Heart left ventricle (tissue), 13 donors: ENCODE data around the gene MUSK.

Source experiments
- POLR2A ChIP-seq, 2 donors: fragments of 450-650 bp; IDR thresholded peaks; one replicate each; pipeline ENCODE4 v1.6.1; 2017; ENCODE audit warnings: antibody characterized with exemption in 2 of 2, mild to moderate bottlenecking in 2 of 2, moderate library complexity in 2 of 2
- TF ChIP-seq, protein P1 (sequence below), 12 donors: fragments of 200-600 bp; sonication (generic) in 4 of 12; IDR thresholded peaks; one replicate each; pipeline versions ENCODE4 v1.5.0 to v1.8.0; 2018 to 2022; ENCODE audit warnings: antibody characterized with exemption in 12 of 12, mild to moderate bottlenecking in 5 of 12
- donor health status: ischemic (EF 13 %, LVEDD 7.1; RV severe dilation, severe dysfunction).
- donor health status: DM: no; HTN: yes; CAD: no.
- donor health status: DM: no; HTN: no; CAD: no.
- donor health status: ischemic (EF 25% LVEDD 6.9; RV normal size, moderate dysfunction).
- donor health status: ischemic (EF 25% LVEDD 5.7; RV mildly dilated, moderate dysfunction).
- donor health status: ischemic (EF 35%, LVEDD 5.7; RV mildly dilated, moderate dysfunction).
- donor health status: nonischemic (EF 11% LVEDD 7.7; RV severe dilation, severe dysfunction).
- donor health status: DM: yes; HTN: yes; CAD: no.
- donor health status: PGD.
- donor health status: ischemic (EF 29% LVEDD 5.4; RV normal size, mild dysfunction).
- donor health status: nonischemic (EF 23%, LVEDD 6.1; RV moderate dilation, normal function).

DNA sequence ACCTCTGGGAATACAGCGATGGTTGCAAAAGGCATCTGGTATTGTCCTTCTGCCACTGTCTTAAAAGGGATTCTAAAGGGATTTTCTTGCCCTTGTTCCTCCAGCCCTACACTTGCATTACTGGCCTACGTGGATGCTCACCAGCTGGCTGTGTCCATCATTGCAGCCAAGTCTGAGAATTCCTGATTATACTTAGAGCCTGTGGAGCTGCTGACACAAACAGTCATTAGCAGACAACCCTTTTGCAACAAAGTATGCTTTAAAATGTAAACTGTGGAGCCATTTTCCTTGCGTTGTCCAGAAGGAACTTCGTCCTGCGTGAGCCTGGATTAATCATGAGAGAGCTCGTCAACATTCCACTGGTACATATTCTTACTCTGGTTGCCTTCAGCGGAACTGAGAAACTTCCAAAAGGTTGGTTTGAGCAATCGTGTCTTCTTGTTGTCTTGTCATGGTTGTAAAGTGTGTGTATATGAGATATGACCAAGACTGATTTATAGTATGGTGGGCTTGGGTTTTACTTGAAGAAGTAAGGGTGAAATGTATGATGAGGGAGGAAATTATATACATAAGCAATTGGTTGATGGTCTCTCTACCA lies at the start of gene MUSK:
- TF ChIP-seq, protein P1, sequence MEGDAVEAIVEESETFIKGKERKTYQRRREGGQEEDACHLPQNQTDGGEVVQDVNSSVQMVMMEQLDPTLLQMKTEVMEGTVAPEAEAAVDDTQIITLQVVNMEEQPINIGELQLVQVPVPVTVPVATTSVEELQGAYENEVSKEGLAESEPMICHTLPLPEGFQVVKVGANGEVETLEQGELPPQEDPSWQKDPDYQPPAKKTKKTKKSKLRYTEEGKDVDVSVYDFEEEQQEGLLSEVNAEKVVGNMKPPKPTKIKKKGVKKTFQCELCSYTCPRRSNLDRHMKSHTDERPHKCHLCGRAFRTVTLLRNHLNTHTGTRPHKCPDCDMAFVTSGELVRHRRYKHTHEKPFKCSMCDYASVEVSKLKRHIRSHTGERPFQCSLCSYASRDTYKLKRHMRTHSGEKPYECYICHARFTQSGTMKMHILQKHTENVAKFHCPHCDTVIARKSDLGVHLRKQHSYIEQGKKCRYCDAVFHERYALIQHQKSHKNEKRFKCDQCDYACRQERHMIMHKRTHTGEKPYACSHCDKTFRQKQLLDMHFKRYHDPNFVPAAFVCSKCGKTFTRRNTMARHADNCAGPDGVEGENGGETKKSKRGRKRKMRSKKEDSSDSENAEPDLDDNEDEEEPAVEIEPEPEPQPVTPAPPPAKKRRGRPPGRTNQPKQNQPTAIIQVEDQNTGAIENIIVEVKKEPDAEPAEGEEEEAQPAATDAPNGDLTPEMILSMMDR (IDR thresholded peaks at IDR 0.05): no peak
- no peak for TF ChIP-seq POLR2A (IDR thresholded peaks at IDR 0.05)
